ENCODE data around the gene PKP3.
"Not testable (repeated sequence)": the region's sequence is repeated elsewhere in the genome, so short reads cannot be mapped to it uniquely, and the experiment has no call there.

PKP3 gene

DNA sequence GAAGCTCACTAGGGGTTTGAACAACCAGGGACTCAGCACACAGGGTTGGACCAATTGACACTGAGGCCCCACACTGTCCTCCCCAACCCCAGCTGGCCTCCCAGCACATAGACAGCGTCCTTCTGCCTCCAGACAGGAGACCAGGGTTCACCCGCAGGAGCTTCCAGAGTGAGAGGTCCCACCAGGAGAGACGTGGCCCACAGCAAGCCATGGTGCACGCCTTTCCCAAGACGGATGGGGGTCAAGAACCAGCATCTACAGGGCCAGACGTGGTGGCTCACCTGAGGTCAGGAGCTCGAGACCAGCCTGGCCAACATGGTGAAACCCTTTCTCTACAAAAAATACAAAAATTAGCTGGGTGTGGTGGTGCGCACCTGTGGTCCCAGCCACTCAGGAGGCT lies 32.8 kb downstream of the PKP3 start:
- no peak for DNase-seq (ENCODE audit: low read depth)

DNA sequence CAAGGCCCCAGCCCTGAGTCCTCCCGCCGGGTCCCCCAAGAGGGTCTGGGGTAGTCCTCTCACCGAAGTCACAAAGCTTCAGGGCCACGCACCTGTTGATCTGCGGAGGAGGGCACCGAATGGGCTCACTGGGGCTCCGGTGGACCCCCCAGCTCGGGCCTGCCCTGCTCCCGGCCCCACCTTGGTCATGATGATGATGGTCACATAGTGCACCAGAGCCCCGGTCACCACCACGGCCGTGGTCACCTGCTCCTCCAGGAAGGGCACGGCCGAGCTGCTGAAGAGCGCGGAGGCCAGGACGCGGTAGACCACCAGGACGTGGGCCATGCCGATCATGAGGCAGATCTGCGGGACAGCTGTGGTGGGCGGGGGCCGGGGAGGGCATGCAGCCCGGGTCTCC lies 34.3 kb downstream of the PKP3 start:
- DNase-seq (ENCODE audit: low read depth) = no peak

DNA sequence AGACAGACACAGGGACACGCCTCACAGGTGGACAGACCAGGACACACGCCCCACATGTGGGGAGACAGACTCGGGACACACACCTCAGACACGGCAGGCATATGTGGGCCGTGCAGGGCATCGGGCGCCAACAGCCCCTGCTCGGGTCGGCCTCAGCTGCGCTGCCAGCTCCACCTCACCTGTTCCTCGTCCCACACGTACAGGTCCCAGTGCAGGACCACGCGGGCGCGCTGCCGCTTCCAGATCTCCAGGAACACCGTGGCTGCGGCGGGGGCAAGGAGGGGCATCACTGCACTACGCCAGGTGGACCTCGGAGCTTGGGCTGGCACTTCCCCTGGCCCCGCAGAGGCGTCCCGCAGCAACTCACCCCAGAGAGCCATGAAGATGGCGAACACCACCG lies 35.4 kb downstream of the PKP3 start:
- no peak for DNase-seq (ENCODE audit: low read depth)

DNA sequence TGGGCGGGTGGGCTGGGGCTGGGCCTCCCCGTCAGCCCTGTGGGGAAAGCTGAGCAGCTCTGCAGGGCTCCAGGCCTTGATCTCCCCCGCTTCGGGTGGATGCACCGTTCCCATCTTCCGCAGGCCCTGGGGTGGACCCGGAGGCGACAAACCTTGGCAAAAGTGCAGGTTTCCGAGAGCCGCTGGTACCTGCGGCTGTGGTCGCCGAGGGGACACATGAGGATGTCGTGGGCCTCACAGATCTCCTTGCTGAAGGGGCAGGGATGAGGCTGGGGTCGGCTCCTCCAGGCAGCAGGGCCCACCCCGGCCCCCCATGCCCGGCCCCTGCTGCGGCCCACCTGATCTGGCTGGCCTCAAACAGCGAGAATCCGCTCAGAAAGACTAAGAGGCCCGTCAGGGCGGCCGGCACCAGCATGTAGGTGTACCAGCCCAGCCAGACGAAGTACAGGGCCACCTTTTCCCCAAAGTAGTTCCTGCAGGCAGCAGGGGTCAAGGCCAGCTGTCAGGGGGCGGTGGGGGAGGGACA lies 36.0 kb downstream of the PKP3 start:
- DNase-seq (ENCODE audit: low read depth) = no peak

DNA sequence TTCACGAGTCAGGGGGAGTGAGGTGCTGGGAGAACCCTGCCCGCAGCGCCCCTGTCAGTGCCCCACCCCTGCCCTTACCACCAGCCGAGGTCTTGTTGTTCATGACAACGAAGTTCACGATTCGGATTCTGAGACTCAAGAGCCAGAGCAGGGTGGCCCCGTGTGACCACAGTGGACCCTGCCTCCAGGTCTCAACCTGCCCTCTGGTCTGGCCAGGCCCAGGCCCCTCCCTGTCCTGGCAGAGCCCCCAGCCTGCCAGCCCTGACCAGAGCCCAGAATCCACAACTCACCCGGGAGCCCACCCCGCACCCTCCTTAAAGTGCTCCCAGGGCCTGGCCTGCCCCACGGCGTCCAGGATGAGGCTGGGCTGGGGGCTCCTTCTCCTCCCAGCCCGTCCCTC lies 37.9 kb downstream of the PKP3 start:
- no peak for DNase-seq (ENCODE audit: low read depth)

DNA sequence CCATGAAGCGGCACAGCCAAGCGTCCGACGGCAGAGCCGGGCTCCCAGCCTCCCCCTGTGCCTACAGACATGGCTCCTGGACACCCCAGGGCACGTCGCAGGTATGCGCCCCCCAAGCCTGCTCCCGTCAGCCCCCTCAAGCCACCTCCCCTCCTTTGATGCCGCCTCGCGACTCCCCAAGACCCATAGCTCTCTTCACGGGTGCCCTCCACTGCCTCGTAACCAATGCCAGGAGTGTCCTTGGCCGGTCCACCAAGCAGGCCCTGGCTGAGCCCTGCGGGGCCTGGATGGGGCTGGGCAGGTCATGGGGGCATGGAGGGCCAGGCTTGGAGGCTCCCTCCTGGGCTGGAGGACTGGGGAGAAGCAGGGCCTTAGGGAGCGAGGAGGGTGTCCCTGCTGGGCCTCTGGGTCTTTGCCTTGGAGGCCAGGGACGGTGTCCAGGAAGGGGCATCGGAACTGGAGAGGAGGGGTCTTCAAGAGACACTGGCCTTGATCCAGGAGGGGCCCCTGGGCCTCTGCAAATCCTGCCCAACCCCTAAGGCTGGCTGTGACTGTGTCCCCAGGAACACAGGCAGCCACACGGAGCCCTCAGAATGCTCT lies 38.6 kb downstream of the PKP3 start:
- DNase-seq (ENCODE audit: low read depth) = no peak

DNA sequence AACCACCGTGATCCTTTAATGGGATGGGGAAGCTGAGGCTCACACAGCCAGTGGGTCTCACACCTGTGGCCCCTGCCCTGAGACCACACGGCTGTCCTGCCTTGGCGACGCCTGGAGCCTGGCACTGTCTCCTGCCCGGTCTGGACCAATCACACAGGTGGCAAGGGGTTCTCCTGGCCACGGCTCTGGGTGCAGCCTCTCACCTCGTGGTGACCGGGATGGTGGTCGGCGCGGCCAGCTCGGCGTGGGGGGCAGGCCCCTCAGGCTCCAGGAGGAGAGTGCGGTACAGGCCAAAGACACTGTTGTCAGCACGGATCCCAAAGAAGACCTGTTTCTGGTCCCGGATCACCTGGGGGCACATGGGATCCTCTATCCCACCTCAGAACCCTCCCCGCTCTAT lies 39.1 kb downstream of the PKP3 start:
- no peak for DNase-seq (ENCODE audit: low read depth)

DNA sequence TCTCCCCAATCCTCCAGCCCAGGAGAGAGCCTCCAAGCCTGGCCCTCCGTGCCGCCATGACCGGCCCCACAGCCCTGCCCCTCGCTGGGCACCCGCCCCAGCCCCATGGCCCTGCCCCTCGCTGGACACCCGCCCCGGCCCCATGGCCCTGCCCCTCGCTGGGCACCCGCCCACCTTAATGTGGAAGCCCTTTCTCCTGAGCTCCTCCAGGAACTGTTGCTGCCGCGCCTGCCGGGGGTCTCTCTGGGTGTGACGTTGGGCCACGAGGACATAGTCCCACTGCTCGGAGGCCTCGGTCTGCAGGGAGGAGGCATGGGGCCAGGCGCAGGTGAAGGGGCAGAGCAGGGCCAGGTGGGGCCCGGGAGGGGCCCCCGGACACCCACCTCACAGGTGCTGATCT lies 39.6 kb downstream of the PKP3 start:
- DNase-seq (ENCODE audit: low read depth) = no peak

DNA sequence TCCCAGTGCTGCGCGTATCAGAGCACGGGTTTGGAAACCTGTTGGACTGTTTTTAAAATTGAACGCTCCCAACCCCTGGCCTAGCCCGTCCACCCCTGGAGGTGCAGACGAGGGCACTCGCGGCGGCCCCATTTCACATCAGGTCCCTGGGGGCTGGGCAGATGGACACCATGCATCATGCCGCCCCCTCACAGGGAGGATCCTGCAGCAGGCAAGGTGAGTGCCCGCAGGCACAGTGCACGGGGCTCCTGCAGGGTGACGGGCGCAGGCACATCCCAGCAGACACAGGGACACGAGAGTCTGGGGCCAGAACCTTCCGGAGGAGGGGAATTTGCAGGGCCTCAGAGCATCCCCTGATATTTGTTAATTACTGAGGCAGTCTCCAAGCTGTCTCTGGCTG lies 40.5 kb downstream of the PKP3 start:
- DNase-seq (ENCODE audit: low read depth) = no peak

DNA sequence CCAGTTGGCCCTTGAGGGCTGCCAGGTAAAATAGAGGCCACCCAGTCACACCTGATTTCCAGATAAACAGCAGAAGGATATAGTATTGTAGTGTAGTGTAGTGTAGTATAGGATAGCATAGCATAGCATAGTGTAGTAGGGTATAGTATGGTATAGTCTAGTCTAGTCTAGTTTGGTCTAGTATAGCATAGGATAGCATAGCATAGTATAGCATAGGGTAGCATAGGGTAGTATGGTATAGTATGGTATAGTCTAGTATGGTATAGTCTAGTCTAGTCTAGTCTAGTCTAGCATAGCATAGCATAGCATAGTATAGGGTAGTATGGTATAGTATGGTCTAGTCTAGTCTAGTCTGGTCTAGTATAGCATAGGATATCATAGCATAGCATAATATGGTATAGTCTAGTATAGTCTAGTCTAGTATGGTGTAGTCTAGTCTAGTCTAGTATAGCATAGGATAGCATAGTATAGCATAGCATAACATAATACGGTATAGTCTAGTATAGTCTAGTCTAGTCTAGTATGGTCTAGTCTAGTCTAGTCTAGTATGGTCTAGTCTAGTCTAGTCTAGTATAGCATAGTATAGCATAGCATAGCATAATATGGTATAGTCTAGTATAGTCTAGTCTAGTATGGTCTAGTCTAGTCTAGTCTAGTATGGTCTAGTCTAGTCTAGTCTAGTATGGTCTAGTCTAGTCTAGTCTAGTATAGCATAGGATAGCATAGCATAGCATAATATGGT lies 41.2 kb downstream of the PKP3 start:
- DNase-seq (ENCODE audit: low read depth) = not testable (repeated sequence)

DNA sequence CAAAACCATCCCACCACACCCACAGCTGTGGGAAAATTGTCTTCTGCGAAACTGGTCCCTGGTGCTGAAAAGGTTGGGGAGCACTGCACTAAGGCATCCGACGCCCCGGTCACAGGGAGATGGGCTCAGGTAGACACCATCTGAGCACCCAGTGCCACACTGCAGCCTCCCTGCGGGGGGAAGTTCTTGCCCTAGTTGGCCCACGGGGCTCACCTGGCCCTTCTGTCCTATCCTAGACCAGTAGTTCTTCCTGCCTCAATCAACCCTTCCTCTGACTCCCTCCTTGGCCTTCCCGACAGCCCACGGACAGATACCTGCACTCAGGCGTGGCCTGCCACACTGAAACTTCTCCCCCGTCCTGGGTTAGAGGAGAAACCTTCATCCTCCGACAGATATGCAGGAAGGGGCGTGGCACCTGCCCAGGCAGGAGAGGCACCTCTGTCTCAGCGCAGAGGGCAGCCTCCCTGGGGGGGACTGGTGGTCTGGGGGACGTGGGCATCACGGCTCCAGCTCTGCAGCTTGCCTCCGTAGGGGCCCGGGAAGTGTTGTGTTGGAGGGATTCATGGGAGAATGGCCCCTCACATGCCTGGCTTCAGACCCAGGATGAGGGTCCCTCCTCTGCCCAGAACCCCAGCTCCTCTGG lies 43.3 kb downstream of the PKP3 start:
- DNase-seq (ENCODE audit: low read depth) = no peak

DNA sequence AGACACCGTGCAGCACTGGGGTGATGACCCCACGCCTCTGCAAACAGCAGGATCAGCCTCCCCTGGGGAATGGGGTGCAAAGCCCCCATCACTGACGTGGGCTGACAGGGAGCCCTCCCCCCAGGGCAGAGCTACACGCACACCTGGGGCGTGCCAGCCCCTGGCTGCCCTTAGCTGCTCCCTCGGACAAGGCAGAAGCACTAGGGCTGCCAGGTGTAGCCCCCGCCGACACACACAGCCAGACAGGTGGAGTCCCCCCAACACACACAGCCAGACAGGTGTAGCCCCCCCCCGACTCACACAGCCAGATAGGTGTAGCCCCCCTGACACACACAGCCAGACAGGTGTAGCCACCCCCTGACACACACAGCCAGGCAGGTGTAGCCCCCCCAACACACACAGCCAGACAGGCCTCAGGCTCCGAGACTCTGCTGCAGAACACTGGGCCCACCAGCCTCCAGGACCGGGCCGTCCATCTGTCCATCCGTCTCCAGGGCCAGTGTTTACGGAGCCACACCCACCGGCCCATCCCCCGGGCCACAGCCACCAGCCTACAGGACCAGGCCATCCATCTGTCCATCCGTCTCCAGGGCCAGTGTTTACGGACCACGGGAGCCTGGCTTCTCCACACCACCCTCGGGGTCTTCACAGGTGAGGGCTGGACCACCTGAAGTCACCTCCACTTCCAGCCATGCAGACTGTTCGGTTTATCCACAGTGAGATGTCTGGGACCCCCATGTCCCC lies 44.3 kb downstream of the PKP3 start:
- DNase-seq (ENCODE audit: low read depth) = no peak

DNA sequence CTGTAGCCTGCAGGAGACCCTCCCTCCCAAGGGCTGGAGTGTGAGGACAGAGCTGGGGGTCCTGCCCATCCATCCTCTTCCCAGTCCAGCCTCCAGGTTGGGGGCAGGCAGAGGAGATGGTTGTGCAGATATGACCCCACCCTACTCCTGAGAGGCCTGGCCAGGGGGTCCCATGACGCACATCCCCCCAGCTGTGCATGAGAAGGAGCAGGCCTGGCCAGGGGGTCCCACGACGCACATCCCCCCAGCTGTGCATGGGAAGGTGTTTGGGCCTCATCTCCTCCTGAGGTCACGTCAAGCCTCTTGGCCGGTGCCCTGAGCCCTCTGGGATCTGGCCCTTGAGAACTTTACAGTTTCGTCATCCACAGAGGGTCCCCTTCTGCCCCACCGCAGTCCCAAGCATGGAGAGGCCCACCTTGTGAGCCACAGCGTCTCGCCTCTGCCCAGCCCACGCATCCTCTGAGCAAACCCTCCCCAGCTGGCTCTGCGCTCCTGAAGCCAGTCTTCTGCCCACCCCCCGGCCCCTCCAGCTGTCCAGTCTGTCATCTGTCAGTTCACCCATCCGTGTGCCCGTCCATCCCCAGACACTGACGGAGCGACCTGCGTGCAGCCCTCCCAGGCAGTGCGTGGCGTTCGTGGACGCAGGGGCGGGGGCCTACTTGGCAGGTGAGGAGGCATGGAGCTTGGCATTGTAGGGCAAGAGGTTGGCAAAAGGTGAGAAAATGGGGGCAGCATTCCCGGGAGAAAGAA lies 45.5 kb downstream of the PKP3 start:
- DNase-seq (ENCODE audit: low read depth) = no peak

DNA sequence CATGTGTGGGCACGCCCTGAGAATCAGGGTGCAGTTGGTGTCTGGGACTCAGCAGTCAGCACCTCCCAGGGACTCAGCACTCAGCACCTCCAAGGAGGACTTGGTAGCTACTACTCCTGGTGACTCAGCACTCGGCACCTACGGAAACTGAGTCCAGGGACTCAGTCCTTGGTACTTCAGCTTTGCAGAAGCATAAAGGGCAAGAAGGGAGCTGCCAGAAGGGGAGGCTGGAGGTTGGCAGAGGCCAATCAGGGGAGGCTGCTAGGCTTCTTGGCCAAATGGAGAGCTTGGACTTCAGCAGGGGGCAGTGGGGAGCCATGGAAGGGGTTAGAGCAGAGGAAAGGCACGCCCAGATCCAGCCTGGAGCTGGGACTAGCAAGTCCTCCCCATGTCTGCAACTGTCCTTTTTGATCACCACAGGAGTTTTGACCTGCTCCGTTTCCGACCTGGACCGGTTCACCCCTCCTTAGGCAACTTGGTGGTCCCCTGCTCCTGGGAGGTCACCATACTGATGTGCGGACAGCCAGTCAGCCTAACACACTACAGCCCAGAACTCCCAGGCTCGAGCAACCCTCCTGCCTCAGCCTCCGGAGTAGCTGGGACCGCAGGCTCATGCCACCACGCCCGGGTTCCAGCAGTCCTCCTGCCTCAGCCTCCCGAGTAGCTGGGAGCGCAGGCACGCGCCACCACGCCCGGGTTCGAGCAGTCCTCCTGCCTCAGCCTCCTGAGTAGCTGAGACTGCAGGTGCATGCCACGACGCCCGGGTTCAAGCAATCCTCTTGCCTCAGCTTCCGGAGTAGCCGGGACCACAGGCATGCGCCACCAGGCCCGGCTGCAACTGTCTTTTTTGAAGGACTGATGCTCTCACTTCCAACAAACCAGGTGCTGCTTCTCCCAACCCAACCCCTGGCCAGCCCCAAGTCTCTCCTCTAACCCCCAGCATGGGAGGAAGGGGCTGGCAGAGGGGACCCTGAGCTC lies 46.3 kb downstream of the PKP3 start:
- no peak for DNase-seq (ENCODE audit: low read depth)

DNA sequence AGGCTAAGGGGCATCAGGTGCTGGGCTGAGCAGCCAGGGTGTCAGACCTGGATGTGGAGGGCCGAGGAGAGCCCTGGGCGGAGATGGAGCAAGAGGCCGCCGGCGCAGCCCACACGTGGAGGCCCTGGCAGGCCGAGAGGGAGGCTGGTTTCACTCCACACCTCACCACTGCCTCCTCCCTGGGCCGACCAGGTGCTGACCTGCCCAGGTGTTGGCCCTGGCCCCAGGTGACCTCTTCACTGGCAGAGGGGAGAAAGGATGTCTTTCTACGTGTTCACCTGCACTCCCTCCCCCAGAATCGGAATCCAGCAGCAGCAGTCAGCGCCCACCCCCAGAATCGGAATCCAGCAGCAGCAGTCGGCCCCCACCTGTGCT lies 47.0 kb downstream of the PKP3 start:
- no peak for DNase-seq (ENCODE audit: low read depth)

DNA sequence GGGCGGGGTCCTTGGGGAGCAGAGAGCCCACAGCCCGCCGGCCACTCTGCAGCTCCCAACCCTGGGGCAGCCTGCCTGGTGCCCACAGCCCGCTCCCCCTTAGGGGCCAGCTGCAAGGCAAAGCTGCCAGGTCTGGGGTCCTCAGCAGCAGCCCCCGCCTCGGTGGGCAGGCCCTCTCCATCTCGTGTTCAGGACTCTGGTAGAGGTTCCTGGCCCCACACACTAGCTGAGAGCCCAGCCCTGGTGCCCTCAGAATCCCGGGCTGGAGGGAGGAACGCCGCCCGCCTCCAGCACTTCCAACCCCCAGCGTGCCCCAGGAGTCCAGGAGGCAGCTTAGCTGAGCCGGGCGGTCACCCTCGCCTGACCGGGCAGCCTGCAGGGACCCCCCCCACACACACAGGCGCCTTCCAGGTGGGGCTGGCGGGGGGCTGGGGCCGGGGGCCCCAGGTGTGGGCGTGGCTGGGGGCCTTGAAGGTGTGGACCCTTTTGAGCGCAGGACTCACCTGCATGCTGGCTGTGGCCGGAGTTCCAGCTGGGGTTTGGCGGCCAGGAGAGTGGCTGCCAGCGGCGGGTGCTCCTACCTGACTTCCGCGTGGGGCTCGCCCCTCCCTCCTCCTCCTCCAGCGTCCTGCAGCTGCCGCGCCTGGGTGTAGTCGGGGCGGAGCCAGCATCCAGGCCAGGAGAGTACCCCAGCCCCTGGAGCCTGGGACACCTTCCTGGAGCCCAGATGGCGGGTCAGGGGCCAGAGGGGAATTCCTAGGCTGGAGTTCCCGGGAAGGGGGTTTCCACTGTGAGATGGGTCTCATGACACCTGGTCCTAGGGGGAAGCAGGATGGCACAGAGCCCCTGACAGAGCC lies 47.6 kb downstream of the PKP3 start, which contains the start of gene ANO9:
Gene ANO9, minus strand, starts transcription at position 594 of the 857 bp plus-strand sequence. Its CDS starts 85 bp downstream, at position 509.
- no peak for DNase-seq (ENCODE audit: low read depth)

DNA sequence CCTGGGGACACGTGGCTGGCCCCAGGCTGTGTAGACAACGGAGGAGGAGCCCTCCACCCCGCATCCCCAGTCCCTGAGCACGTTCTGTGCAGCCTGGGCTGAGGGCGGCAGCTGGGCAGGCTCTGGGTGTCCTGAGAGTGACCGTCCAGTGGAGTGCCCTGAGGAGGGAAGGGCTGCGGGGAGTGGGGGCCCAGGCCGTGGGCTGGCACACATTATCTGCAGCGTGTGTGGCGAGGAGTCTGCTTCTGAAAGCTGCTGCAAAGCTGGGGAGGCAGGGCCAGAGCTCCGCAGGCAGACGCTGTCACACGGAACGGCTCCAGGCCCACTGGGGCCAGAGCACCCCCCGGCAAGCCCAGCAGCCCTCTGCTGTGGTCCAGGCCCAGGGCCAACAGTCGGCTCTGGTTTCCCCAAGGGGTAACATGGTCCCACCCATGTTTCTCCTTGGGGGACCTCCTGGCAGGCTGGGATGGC lies 48.6 kb downstream of the PKP3 start:
- no peak for DNase-seq (ENCODE audit: low read depth)

DNA sequence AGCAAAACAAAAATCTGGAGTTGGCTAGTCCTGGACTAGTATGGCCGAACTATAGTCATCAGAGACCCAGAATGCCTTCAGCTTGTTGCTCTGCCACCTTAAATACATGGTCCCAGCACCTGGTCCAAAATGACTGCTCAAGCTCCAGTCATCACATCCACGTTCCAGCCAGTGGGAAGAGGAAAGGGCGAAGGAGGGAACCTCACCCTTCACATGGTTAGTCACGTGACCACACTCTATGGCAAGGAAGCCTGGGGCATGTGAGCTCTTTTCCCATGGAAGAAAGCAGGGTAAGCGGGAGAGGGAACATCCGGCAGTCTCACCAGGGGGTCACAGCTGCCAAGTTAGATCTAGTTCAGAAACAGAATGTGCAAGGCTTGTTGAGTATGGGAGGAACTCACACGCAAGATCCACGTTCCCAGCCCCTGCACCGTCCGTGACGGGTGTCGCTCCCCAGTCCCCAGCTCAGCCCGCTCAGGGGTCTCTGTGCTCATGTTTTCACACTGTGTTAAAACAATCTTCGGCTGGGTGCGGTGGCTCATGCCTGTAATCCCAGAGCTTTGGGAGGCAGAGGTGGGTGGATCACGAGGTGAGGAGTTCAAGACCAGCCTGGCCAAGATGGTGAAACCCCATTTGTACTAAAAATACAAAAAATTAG lies 49.7 kb downstream of the PKP3 start:
- no peak for DNase-seq (ENCODE audit: low read depth)

Data from fibroblast of the conjunctiva (primary cell).